NCI-H2029 treated with DMSO at 0.1 percent for 48 hours (cell line): Measurements from ENCODE around the gene SLC39A9.
"Not testable (repeated sequence)": the region's sequence is repeated elsewhere in the genome, so short reads cannot be mapped to it uniquely, and the experiment has no call there.

Experiments
- DNase-seq: peaks from one replicate; lab custom pipeline; 2025; lab: John Stamatoyannopoulos, UW

The SLC39A9 gene

GRCh38 chr14:69476824-69477450 lies 78.4 kb downstream of the SLC39A9 start:
- DNase-seq, result not testable (repeated sequence)

- not testable (repeated sequence) for DNase-seq
Observed at GRCh38 chr14:69478055-69478454, 79.6 kb downstream of the SLC39A9 start.

DNA sequence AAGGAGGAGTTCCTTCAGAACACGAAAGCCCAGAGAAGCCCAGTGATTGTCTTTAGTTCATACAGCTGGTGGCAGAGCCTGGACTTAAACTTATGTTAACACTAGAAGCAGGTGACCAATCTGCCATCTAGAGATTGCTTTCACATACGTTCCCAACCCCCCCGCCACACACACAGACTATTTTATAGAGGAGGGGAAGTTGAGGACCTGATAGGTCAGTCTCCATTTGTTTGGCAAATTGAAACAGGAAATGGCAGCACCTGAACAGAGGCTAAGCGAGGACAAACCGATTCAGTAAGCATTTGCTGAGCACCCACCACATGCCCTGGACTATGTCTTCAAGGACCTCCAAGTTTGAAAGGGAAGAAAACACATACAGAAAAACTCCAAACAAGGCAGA lies 81.2 kb downstream of the SLC39A9 start:
- DNase-seq, result no peak

- no peak for DNase-seq
Observed at GRCh38 chr14:69480136-69480535, 81.6 kb downstream of the SLC39A9 start.

GRCh38 chr14:69481815-69482568 lies 83.5 kb downstream of the SLC39A9 start:
- DNase-seq, result no peak

- DNase-seq, result no peak
Observed at GRCh38 chr14:69483765-69484443, 85.4 kb downstream of the SLC39A9 start.

- DNase-seq, result no peak
Observed at GRCh38 chr14:69484444-69485314, 86.2 kb downstream of the SLC39A9 start, which contains the start of gene PLEKHD1. TSS of gene PLEKHD1 (plus strand) at chr14:69484728. CDS start at chr14:69484966, 238 bp downstream.

GRCh38 chr14:69485315-69485660 lies 86.8 kb downstream of the SLC39A9 start:
- DNase-seq, result no peak

GRCh38 chr14:69485701-69486100 lies 87.2 kb downstream of the SLC39A9 start:
- DNase-seq, result no peak

DNA sequence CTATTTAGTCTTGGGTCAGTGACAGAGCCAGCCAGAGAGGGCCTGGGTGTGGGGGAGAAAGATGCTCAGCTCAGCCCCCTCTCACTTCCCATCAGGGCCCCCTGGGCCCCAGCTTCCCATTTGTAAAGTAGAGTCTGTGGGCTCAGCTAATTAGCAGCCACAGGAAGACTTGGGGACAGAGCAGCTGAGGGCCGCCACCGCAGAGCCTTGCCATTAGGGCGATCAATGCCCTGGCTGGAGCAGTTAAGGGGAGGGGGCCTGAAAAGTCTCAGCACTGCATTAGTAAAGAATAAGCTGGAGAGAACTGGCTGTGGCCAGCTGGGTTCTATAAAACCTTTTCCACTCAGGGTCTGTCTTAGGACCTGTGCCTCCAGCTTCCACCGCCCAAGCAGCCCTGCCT lies 88.7 kb downstream of the SLC39A9 start:
- DNase-seq, result no peak

DNA sequence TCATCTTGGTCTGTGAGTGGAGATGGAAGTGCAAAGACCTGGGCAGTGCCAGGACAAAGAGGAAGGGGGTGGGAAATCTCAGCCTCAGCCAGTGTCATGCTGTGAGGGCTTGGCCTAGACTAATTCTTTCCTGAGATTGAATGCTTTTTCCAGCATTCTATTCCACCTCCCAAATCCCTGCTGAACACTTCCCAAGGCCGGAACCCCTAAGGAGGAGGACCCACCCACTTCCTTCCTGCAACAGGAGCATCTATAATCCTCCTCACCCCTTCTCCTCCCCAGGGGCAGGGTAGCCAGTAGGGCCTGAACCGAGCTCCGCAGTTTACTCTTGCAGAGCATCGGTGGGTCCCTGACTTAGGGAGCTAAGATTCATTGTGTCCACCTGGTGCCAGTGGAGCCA lies 89.3 kb downstream of the SLC39A9 start:
- no peak for DNase-seq

DNA sequence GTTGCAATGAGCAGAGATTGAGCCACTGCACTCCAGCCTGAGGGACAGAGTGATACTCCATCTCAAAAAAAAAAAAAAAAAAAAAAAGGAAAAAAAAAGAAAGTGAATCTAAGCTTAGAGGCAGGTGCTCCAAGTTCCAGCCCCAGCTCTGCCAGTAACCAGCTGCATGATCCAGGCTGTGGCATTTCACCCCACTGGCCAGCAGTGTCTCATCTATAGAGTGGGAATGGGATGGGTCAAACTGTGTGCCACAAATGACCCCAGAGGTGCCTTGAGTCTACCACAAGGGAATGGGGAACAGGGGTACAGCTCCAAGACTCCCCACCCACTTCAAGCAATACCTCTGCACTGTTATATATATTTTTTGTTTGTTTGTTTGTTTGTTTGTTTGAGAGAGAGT lies 91.0 kb downstream of the SLC39A9 start:
- DNase-seq, result no peak

- no peak for DNase-seq
Observed at GRCh38 chr14:69490219-69490918, 91.9 kb downstream of the SLC39A9 start.

GRCh38 chr14:69491193-69491592 lies 92.7 kb downstream of the SLC39A9 start:
- DNase-seq, result no peak

DNA sequence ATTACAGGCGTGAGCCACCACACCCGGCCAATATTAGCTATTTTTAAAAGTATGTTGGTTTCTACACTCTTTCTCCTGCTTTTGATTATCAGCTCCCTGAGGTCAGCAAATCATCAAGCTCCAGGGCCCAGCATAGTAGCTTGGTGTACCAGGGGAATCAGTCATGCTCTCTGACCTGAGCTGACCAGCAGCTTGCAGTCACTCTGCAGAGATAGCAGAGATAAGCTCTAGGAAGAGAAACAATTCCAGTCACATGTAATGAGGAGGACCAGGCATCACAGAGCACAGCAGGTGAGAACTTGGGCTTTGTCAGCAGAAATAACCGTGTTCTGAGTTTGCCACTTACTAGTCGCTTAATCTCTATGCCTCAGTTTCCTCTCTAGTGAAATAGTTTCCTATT lies 94.5 kb downstream of the SLC39A9 start:
- DNase-seq, result no peak

- DNase-seq, result no peak
Observed at GRCh38 chr14:69493791-69494190, 95.3 kb downstream of the SLC39A9 start.

- no peak for DNase-seq
Observed at GRCh38 chr14:69495341-69495921, 96.9 kb downstream of the SLC39A9 start.

DNA sequence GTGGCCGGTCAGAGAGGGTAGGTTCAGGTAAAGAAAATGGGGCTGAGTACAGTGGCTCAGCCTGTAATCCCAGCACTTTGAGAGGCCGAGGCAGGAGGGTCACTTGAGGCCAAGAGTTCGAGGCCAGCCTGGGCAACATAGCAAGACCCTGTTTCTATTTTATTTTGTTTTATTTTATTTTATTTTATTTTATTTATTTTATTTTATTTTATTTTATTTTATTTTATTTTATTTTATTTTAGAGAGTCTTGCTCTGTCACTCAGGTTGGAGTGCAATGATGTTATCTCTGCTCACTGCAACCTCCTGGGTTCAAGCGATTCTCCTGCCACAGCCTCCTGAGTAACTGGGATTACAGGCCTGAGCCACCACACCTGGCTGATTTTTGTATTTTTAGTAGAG lies 99.4 kb downstream of the SLC39A9 start:
- not testable (repeated sequence) for DNase-seq

- not testable (repeated sequence) for DNase-seq
Observed at GRCh38 chr14:69498286-69498685, 99.8 kb downstream of the SLC39A9 start.

DNA sequence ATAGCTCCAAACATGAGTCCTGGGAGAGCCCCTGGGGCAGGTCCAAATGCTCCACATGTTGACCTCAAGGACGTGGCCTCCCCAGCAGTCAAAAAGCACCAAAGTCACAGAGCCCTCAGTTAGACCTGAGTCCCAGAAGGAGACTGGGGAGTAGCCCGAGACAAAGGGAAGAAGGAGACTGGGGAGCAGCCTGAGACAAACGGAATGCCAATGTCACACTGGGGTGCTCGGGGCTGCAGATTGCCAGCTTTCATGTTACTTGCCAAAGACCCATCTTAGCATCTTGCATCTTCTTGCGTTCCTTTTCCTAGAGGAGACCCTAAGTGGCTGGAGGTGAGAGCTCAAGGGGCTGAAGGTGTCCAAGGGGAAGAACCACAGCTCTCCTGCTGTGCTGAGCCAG lies 100.9 kb downstream of the SLC39A9 start:
- DNase-seq, result no peak

GRCh38 chr14:69500096-69500495 lies 101.6 kb downstream of the SLC39A9 start:
- no peak for DNase-seq
